Small intestine (tissue), 7 donors: ENCODE measurements around the gene FAM241B. TPM values are rescaled to one million over a fixed set of nuclear protein-coding genes. Genes with fewer than 3 reads are reported as not detected.

Source experiments
- DNase-seq, 2 donors: peaks; one replicate each; pipeline versions ENCODE4 v3.0.0 to v3.0.0-alpha.2; 2013
- FAIRE-seq: peaks from 2 replicates; lab custom pipeline; 2012; peaks lifted over from hg19 to GRCh38; lab: Jason Lieb, UNC
- H3K27ac ChIP-seq, 3 donors: one replicate each; pipeline ENCODE4 v1.5.1; 2013; ENCODE audit warnings: low read length in 2 of 3, mild to moderate bottlenecking in 2 of 3, control low read depth in 1 of 3, inconsistent platforms in 1 of 3, low read depth in 1 of 3, moderate library complexity in 1 of 3
- H3K27me3 ChIP-seq, 3 donors: one replicate each; pipeline ENCODE4 v1.6.1; 2013; ENCODE audit warnings: low read length in 3 of 3, inconsistent platforms in 1 of 3; ENCODE audit not compliant: control insufficient read depth in 3 of 3, insufficient read depth in 3 of 3
- H3K36me3 ChIP-seq, 3 donors: one replicate each; pipeline ENCODE4 v1.6.1; 2013; ENCODE audit warnings: low read length in 3 of 3, inconsistent platforms in 1 of 3, low read depth in 1 of 3, mild to moderate bottlenecking in 1 of 3, moderate library complexity in 1 of 3; ENCODE audit not compliant: control insufficient read depth in 3 of 3, insufficient read depth in 2 of 3
- H3K4me1 ChIP-seq, 3 donors: one replicate each; pipeline ENCODE4 v1.6.1; 2013; ENCODE audit warnings: low read length in 2 of 3, inconsistent platforms in 1 of 3, low read depth in 1 of 3, mild to moderate bottlenecking in 1 of 3, moderate library complexity in 1 of 3; ENCODE audit not compliant: control insufficient read depth in 3 of 3, insufficient read depth in 2 of 3
- H3K4me3 ChIP-seq, 3 donors: one replicate each; pipeline ENCODE4 v1.5.1; 2013; ENCODE audit warnings: low read length in 3 of 3, control low read depth in 1 of 3, inconsistent platforms in 1 of 3, low read depth in 1 of 3, mild to moderate bottlenecking in 1 of 3, moderate library complexity in 1 of 3
- H3K9me3 ChIP-seq, 2 donors: one replicate each; pipeline ENCODE4 v1.6.1; 2013; ENCODE audit warnings: low read depth in 1 of 2, low read length in 1 of 2; ENCODE audit not compliant: control insufficient read depth in 2 of 2, insufficient read depth in 1 of 2
- WGBS, 3 donors: extraction: QIAGEN DNeasy Blood & Tissue Kit; methylation state at CpG; one replicate each; pipeline ENCODE4 v1.1.7; 2013; 5-methylcytosine and 5-hydroxymethylcytosine counted together
- polyA plus RNA-seq, 4 donors: library from polyadenylated mRNA; stranded (reverse) in 3 of 4; unstranded in 1 of 4; fragments of 200-250 nt in 3 of 4; fragments of 120-200 nt in 1 of 4; gene quantifications; one replicate each; pipeline versions ENCODE4 v1.2.1 to v1.2.3, GENCODE V29; 2013
- donor health status: healthy with polysubstance abuse.
- donor health status: control.
- donor health status: control.
- donor health status: Bipolar disorder and iron deficiency.
- donor health status: healthy.

The FAM241B gene
- polyA plus RNA-seq, 4 donors: 1.3 to 6.7 (median 3.0) TPM

DNA sequence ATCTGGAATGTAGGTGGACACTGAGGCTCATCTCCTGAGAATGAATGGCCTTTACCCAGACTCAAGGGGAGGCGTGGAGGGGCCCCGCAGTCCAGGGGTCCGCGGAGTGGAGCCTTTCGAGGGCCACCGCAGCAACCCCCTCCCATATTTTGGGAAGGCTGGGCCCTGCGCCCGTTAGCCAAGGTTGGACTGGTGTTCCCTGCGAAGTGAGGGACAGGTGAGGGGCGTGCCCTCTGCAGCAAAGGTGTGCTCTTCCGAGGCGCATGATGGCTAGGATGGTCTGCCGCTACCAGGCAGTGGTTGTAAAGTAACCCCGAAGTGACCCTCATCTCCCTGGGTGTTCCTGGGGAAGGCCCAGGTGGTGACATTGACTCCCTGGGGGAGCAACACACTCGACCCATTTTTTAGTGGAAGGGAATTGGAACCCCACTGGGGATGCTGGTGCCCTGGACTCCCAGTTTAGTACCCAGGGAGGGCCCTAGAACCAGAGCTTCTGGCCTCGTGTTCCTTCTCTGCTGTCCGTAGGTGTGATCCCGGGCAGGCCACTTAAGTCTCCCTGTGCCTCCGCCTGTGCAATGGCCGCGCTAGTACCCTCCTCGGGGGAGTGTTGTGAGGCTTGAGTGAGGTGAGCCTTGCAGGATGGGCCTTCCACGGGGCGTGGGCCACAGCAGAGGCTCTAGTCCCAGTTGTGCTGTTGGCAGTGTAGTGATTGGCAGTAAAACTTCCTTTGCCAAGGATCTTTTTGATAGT lies 779 bp downstream of the FAM241B start:
- Histone ChIP-seq H3K27ac (no peak overlapping the region), H3K27me3 (peaks cover 0 to 22% (median 0%) of the 10 kb centered on the region in 3 donors), H3K36me3 (peaks cover 0 to 13% (median 0%) of the 10 kb centered on the region in 3 donors), H3K9me3 (peaks cover 0 to 3% of the 10 kb centered on the region in 2 donors), H3K4me3 (peak overlapping the region in 2 of 3 donors; percentile 58 to 63), H3K4me1 (peaks cover 0 to 2% (median 2%) of the 10 kb centered on the region in 3 donors)
- FAIRE-seq: no peak
- DNase-seq: peak in 1 of 2 donors; percentile 17
- 58 to 65% (median 63%) methylated on average over 23 to 24 of the region's 24 CpGs for WGBS, 3 donors

DNA sequence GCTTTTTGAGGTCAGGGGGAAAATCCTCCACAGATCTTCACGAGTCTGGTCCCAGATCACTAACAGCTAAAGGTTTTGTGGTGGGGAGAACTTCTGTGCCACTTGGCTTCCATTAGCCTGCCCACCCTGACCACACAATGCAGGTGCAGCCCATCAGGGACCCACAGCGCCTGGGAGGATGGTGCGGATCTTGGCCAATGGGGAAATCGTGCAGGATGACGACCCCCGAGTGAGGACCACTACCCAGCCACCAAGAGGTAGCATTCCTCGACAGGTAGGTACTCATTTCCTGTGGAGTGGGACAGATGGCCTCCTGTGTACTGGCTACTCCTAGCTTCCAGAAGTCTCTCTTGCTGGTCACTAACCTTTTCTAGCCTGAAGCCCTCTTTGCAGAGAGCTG lies 1.5 kb downstream of the FAM241B start:
- no peak overlapping the region for H3K27ac ChIP-seq
- peaks cover 0 to 3% of the 10 kb centered on the region in 2 donors for H3K9me3 ChIP-seq
- no peak for FAIRE-seq
- no peak overlapping the region for H3K4me3 ChIP-seq
- peaks cover 0 to 22% (median 0%) of the 10 kb centered on the region in 3 donors for H3K27me3 ChIP-seq
- 87 to 92% (median 89%) methylated on average over 7 of the region's 7 CpGs for WGBS, 3 donors
- H3K36me3 ChIP-seq: peaks cover 0 to 13% (median 0%) of the 10 kb centered on the region in 3 donors
- H3K4me1 ChIP-seq: peaks cover 0 to 2% (median 2%) of the 10 kb centered on the region in 3 donors
- no peak for DNase-seq

- peaks cover 0 to 22% (median 0%) of the 10 kb centered on the region in 3 donors for H3K27me3 ChIP-seq
- FAIRE-seq (no peak), DNase-seq (no peak)
- peaks cover 0 to 2% (median 2%) of the 10 kb centered on the region in 3 donors for H3K4me1 ChIP-seq
- H3K9me3 ChIP-seq: peaks cover 0 to 3% of the 10 kb centered on the region in 2 donors
- H3K27ac ChIP-seq: no peak overlapping the region
- peaks cover 0 to 15% (median 0%) of the 10 kb centered on the region in 3 donors for H3K36me3 ChIP-seq
- no peak overlapping the region for H3K4me3 ChIP-seq
- 78 to 95% (median 92%) methylated on average over 7 of the region's 7 CpGs for WGBS, 3 donors
Observed at GRCh38 chr10:69632516-69633199, 2.6 kb downstream of the FAM241B start.

DNA sequence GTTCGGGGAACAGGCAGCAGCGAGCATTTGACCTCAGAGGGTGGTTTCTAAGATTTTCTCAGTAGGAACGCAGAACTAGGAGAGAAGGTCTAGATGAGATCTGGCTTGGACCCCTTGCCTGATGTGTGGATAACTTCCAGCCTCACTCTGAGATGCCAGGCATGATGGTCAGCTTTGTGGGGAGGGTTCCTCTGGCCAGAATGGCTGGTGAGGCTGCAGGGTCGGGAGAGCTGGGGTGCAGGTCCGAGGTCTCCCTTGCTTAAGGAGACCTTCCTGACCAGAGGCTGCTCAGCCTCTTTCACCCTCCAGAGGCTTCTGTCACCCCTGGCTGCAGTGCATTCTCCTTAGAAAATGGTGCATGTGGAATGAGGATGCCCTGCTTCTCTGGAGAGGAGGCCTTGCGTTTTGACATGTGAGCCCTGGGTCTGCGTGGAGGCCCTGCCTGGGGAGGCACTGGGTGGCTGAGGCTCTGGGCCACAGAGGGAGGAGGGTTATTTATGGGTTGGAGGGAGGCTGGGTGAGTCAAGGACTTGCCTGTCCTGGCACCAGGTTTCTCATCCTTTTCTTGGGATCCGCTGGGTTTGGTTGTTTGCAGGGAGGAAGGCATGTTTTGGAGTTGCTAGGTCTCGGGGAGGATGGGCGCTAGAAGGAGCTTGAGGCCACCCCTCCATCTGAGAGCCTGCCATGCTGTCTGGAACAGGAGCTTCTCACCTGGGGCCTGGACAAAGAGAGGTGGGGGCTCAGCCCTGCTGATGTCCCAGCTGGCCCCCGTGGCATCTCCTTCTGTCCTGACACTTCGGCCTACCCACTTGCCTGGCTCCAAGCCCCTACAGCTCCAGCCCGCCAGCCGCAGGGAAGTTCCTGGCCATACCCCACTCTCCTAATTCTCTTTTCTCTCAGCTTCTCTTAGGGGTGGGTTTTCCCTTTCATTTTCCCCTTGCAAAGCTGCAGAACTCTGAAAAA lies 3.9 kb downstream of the FAM241B start:
- DNase-seq: no peak

GRCh38 chr10:69634759-69635425 lies 4.8 kb downstream of the FAM241B start:
- Histone ChIP-seq H3K36me3 (peaks cover 0 to 15% (median 0%) of the 10 kb centered on the region in 3 donors), H3K4me3 (no peak overlapping the region), H3K4me1 (peaks cover 0 to 2% (median 0%) of the 10 kb centered on the region in 3 donors), H3K9me3 (no peaks in the 10 kb centered on the region), H3K27me3 (peaks cover 0 to 10% (median 0%) of the 10 kb centered on the region in 3 donors), H3K27ac (no peak overlapping the region)
- FAIRE-seq: no peak
- DNase-seq: no peak
- 78 to 92% (median 88%) methylated on average over 9 of the region's 9 CpGs for WGBS, 3 donors

More for the DNA sequence above, 3.9 kb downstream of the FAM241B start:
- Histone ChIP-seq H3K27ac (no peak overlapping the region), H3K36me3 (peaks cover 0 to 15% (median 0%) of the 10 kb centered on the region in 3 donors), H3K27me3 (peaks cover 0 to 13% (median 0%) of the 10 kb centered on the region in 3 donors), H3K4me1 (peaks cover 0 to 2% (median 2%) of the 10 kb centered on the region in 3 donors), H3K9me3 (no peaks in the 10 kb centered on the region), H3K4me3 (no peak overlapping the region)
- FAIRE-seq: no peak
- WGBS, 3 donors: 93% methylated on average over 14 of the region's 14 CpGs

DNA sequence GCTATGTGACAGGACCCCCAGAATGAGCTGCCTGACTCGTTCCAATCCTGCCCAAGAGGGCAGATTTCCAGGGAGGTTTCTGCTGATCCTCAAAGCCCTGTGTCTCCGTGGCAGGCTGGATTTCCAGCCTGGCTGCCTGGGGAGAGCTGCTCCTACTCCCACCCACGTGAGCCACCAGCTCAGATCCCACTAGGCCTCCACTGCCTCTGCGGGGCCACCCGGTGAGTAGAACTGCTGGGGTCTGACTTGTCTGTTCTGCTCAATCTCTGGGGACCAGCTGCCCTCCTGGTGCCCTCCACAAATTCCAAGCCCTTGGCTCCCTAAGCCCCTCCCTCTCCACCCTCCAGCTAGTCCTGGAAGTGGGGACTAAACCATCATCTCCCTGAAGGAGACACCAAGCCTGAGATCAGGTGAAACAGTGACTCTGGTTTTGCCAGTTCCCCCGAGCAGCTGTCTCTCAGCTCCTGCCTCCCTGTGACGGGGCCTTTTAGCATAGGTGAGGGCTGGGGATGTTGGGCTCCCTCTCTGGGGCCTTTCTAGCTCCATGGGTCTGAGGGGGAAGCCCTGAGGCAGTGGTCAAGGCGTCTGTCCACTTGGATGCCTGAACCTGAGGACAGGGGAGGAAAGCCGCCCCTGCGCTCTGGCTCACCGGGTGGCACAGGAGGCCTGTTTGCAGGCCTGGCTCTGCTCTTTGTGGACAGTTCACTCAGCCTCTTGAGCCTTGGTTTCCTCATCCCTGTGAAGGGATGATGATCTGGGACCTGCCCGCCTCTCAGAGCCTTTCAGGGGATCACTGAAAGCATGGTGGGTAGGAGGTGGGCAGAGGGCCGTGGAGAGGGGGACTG lies 5.6 kb downstream of the FAM241B start:
- 75 to 78% (median 75%) methylated on average over 13 of the region's 13 CpGs for WGBS, 3 donors
- H3K36me3 ChIP-seq: peaks cover 0 to 15% (median 0%) of the 10 kb centered on the region in 3 donors
- no peaks in the 10 kb centered on the region for H3K9me3 ChIP-seq
- FAIRE-seq: no peak
- H3K4me1 ChIP-seq: peaks cover 0 to under 1% (median 0%) of the 10 kb centered on the region in 3 donors
- H3K27ac ChIP-seq: no peak overlapping the region
- peaks cover 0 to 8% (median 0%) of the 10 kb centered on the region in 3 donors for H3K27me3 ChIP-seq
- DNase-seq: no peak
- no peak overlapping the region for H3K4me3 ChIP-seq

- WGBS, 3 donors: 88 to 94% (median 91%) methylated on average over 5 of the region's 5 CpGs
- no peaks in the 10 kb centered on the region for H3K9me3 ChIP-seq
- H3K4me3 ChIP-seq: no peak overlapping the region
- H3K4me1 ChIP-seq: no peaks in the 10 kb centered on the region
- peaks cover 0 to 15% (median 0%) of the 10 kb centered on the region in 3 donors for H3K36me3 ChIP-seq
- no peak overlapping the region for H3K27ac ChIP-seq
- H3K27me3 ChIP-seq: peaks cover 0 to 2% (median 0%) of the 10 kb centered on the region in 3 donors
- FAIRE-seq: no peak
- no peak for DNase-seq
Observed at GRCh38 chr10:69636273-69636575, 6.2 kb downstream of the FAM241B start.
